ENCODE results near the gene PHLDB1.
"Not testable (repeated sequence)": the region's sequence is repeated elsewhere in the genome, so short reads cannot be mapped to it uniquely, and the experiment has no call there.

PHLDB1 gene

GRCh38 chr11:118607401-118608359, at the start of gene PHLDB1:
PHLDB1 (plus strand) TSS chr11:118607615; CDS start chr11:118613837, 6,222 bp downstream.
- DNase-seq (ENCODE audit: extremely low read depth in 1 of 2, low read depth in 1 of 2) = no peak

GRCh38 chr11:118560806-118561205, 46.6 kb upstream of the PHLDB1 start:
- DNase-seq (ENCODE audit: extremely low read depth in 1 of 2, low read depth in 1 of 2) = no peak

GRCh38 chr11:118565051-118565450, 42.4 kb upstream of the PHLDB1 start:
- DNase-seq (ENCODE audit: extremely low read depth in 1 of 2, low read depth in 1 of 2) = no peak

GRCh38 chr11:118569670-118570069, 37.7 kb upstream of the PHLDB1 start:
- no peak for DNase-seq (ENCODE audit: extremely low read depth in 1 of 2, low read depth in 1 of 2)

GRCh38 chr11:118570787-118571186, 36.6 kb upstream of the PHLDB1 start:
- no peak for DNase-seq (ENCODE audit: extremely low read depth in 1 of 2, low read depth in 1 of 2)

GRCh38 chr11:118571701-118572060, 35.7 kb upstream of the PHLDB1 start:
- not testable (repeated sequence) for DNase-seq (ENCODE audit: extremely low read depth in 1 of 2, low read depth in 1 of 2)

- DNase-seq (ENCODE audit: extremely low read depth in 1 of 2, low read depth in 1 of 2) = peak; percentile 52 to 59
These were observed 35.1 kb upstream of the PHLDB1 start, which contains the start of gene ARCN1 for GRCh38 chr11:118572061-118572980. ARCN1 (plus strand) TSS chr11:118572409; CDS start chr11:118572548, 139 bp downstream.

- no peak for DNase-seq (ENCODE audit: extremely low read depth in 1 of 2, low read depth in 1 of 2)
These were observed 34.3 kb upstream of the PHLDB1 start for GRCh38 chr11:118572981-118573550.

- no peak for DNase-seq (ENCODE audit: extremely low read depth in 1 of 2, low read depth in 1 of 2)
These were observed 32.8 kb upstream of the PHLDB1 start for GRCh38 chr11:118574636-118575035.

GRCh38 chr11:118577995-118578394, 29.4 kb upstream of the PHLDB1 start:
- DNase-seq (ENCODE audit: extremely low read depth in 1 of 2, low read depth in 1 of 2) = not testable (repeated sequence)

GRCh38 chr11:118581057-118581456, 26.4 kb upstream of the PHLDB1 start:
- DNase-seq (ENCODE audit: extremely low read depth in 1 of 2, low read depth in 1 of 2) = no peak

GRCh38 chr11:118587952-118588351, 19.5 kb upstream of the PHLDB1 start:
- DNase-seq (ENCODE audit: extremely low read depth in 1 of 2, low read depth in 1 of 2) = no peak

- no peak for DNase-seq (ENCODE audit: extremely low read depth in 1 of 2, low read depth in 1 of 2)
These were observed 14.6 kb upstream of the PHLDB1 start for GRCh38 chr11:118592616-118593367.

GRCh38 chr11:118594984-118595383, 12.4 kb upstream of the PHLDB1 start:
- DNase-seq (ENCODE audit: extremely low read depth in 1 of 2, low read depth in 1 of 2) = not testable (repeated sequence)

GRCh38 chr11:118596224-118597146, 10.9 kb upstream of the PHLDB1 start:
- DNase-seq (ENCODE audit: extremely low read depth in 1 of 2, low read depth in 1 of 2) = no peak

- no peak for DNase-seq (ENCODE audit: extremely low read depth in 1 of 2, low read depth in 1 of 2)
These were observed 9.9 kb upstream of the PHLDB1 start for GRCh38 chr11:118597556-118597955.

- no peak for DNase-seq (ENCODE audit: extremely low read depth in 1 of 2, low read depth in 1 of 2)
These were observed 5.1 kb upstream of the PHLDB1 start for GRCh38 chr11:118602331-118602730.

GRCh38 chr11:118603709-118604108, 3.7 kb upstream of the PHLDB1 start:
- not testable (repeated sequence) for DNase-seq (ENCODE audit: extremely low read depth in 1 of 2, low read depth in 1 of 2)

- DNase-seq (ENCODE audit: extremely low read depth in 1 of 2, low read depth in 1 of 2) = no peak
These were observed 2.8 kb upstream of the PHLDB1 start for GRCh38 chr11:118604566-118604965.

Data from stimulated activated CD8-positive, alpha-beta memory T cell treated with anti-CD3 and anti-CD28 coated beads, Interleukin-7, amount 100 ng/mL, for 48 hours (primary cell).